ENCODE data around the gene TSC22D2. TPM values are rescaled to one million over a fixed set of nuclear protein-coding genes. Genes with fewer than 3 reads are reported as not detected.

TSC22D2 gene
- 8.4 and 14.5 TPM in 2 replicates for total RNA-seq

DNA sequence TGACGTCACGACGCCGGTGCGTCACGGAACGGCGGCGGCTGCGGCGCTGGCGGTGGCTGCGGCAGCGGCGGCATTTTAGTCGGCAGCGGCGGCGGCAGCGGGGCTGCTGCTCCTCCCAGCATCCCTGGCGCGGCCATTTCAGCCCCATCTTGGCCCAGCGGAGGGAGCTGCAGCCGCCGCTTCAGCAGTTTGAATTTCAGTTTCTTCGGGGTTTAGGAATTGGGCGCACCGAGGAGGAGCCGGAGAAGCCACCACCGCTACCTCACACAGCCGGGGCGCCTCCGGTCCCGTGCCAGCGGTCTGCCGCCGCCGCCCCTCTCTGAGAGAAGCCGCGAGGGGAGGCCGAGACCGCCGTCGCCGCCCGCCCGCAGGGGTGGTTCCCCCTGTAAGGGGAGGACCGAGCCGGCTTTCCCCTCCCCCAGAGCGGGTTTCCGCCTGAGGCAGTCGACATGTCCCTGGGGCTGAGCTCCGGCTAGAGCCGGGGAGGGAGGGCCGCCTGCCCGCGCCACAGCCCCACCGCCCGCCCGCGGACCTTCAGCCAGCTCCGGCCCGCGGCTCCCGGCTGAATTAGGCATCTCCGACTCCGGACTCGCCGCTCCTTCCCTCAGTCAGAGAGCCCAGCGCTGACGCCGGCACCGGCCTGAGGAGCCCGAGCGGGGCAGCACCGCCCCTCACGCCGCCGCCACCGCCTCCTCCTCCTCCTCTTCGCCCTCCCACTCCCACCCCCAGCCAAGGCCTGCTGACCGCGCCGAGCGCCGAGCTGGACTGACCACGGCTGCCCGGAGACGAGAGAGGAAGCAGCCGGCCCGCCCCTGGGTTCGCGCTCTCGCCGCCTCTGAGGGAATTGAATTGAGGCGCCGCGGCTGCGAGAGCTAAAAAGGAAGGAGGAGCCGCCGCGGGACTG, at the start of gene TSC22D2:
TSC22D2 (plus strand) TSS at position 78 of the 904 bp plus-strand sequence. CDS start 1,053 bp downstream, outside the sequence.

Other genes starting within 250 kb of the TSC22D2 start
- 230 and 253 TPM in 2 replicates for gene SERP1, start 138.2 kb downstream of the TSC22D2 start, total RNA-seq
- gene EIF2A, start 138.5 kb downstream of the TSC22D2 start, total RNA-seq, result 84.2 and 120 TPM in 2 replicates
- 57.2 and 59.0 TPM in 2 replicates for gene SELENOT, start 195.0 kb downstream of the TSC22D2 start, total RNA-seq

All from cardiac ventricle fibroblast (primary cell).